ENCODE measurements around the gene PSMC3. TPM values are rescaled to one million over a fixed set of nuclear protein-coding genes. Genes with fewer than 3 reads are reported as not detected.
A peak's percentile ranks its signal among the peaks of the same experiment; 100 is the strongest.

The PSMC3 gene
- total RNA-seq, result 100 to 1,000 TPM in 1 of 2 donors, 10 to 100 TPM in 1; 79.2 to 117 TPM
- polyA plus RNA-seq (ENCODE audit: insufficient read length in 2 of 2), result 100 to 1,000 TPM; 154 to 157 TPM
- long read RNA-seq, donor 1, transcript PSMC3-212 (12 exons, 1,373 nt), result major isoform, 42 of 92 reads
- long read RNA-seq, donor 1, partial matches to known transcripts, result 46 of 92 reads
- long read RNA-seq, donor 1, other reads (novel, unspliced or antisense), result 0 of 92 reads
- long read RNA-seq, donor 2, transcript PSMC3-212 (12 exons, 1,373 nt), result major isoform, 16 of 22 reads
- long read RNA-seq, donor 2, partial matches to known transcripts, result 5 of 22 reads
- long read RNA-seq, donor 2, other reads (novel, unspliced or antisense), result 0 of 22 reads
- long read RNA-seq, donor 3, transcript PSMC3-212 (12 exons, 1,373 nt), result major isoform, 25 of 25 reads
- long read RNA-seq, donor 3, partial matches to known transcripts, result 0 of 25 reads
- long read RNA-seq, donor 3, other reads (novel, unspliced or antisense), result 0 of 25 reads
- long read RNA-seq, donor 4, transcript PSMC3-212 (12 exons, 1,373 nt), result major isoform, 54 of 126 reads
- long read RNA-seq, donor 4, partial matches to known transcripts, result 69 of 126 reads
- long read RNA-seq, donor 4, other reads (novel, unspliced or antisense), result 0 of 126 reads

GRCh38 chr11:47426062-47426956 is at the start of gene PSMC3:
Gene PSMC3 (minus strand): TSS chr11:47426439. CDS start chr11:47426279, 160 bp downstream.
- Histone ChIP-seq H3K27ac (ENCODE audit: low read depth, low read length) (peak within 1 kb of the TSS; percentile 93), H3K9me3 (ENCODE audit: control insufficient read depth, insufficient read depth, low read length) (no peaks in the 10 kb centered on the region), H3K27me3 (ENCODE audit: control insufficient read depth, insufficient read depth, low read length) (no peaks in the 10 kb centered on the region), H3K36me3 (ENCODE audit: control insufficient read depth, insufficient read depth, low read length) (peaks cover 38% of the 10 kb centered on the region), H3K4me1 (ENCODE audit: control insufficient read depth, insufficient read depth, low read length) (peaks cover 22% of the 10 kb centered on the region), H3K4me3 (ENCODE audit: low read depth, low read length) (peak within 1 kb of the TSS; percentile 98)
- peak; percentile 94 to 99 (median 98) for DNase-seq (ENCODE audit: low read depth in 4 of 6, low spot score in 6 of 6)
- under 1% methylated on average over 57 of the region's 62 CpGs for WGBS (ENCODE audit: insufficient coverage)

- H3K27ac ChIP-seq (ENCODE audit: low read depth, low read length), result no peak overlapping the region
These were observed 44.4 kb upstream of the PSMC3 start for GRCh38 chr11:47470671-47471070.

DNA sequence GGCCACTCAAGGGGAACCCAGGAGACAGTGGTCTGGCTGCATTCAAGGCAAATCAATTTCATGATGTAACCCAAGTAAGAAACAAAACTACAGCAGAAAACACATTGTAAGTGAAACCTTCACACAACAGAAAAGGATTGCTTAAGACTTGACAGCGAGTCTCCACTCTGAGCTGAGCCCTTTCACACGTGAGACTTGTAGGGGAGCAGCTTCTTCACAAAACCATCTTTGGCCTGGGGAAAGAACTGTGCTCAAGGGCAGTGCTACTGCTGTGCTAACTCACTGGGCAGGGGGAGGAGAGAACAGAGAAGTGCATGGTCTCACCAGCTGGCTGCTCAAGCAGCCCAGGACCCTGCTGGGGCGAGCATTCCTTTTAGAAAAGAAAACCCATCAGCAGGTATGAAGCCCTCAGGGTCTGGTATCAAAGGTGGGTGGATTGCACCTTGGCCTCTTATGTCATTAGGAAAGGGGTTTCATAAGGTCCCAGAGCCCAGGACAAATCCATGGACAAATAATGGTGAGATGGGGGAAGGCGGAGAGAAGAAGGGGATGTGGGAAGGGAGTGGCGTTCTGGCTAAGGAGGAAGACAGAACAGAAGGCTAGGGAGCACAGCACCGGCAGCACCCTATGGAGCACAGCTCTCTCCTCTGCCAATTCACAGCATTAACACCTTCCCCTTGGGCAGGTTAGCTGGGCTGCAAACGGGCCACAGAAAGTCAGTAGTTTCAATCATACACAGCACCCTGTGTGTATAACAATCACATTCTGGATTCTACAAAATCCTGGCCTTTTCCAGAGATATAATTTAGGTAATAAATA is 43.3 kb upstream of the PSMC3 start:
- H3K27ac ChIP-seq (ENCODE audit: low read depth, low read length), result peak overlapping the region; percentile 70
- H3K36me3 ChIP-seq (ENCODE audit: control insufficient read depth, insufficient read depth, low read length), result peaks cover 39% of the 10 kb centered on the region
- peaks cover 29% of the 10 kb centered on the region for H3K4me1 ChIP-seq (ENCODE audit: control insufficient read depth, insufficient read depth, low read length)
- H3K27me3 ChIP-seq (ENCODE audit: control insufficient read depth, insufficient read depth, low read length), result no peaks in the 10 kb centered on the region
- peak in 1 of 6 donors; percentile 8 for DNase-seq (ENCODE audit: low read depth in 4 of 6, low spot score in 6 of 6)
- H3K4me3 ChIP-seq (ENCODE audit: low read depth, low read length), result no peak overlapping the region
- 78% methylated on average over 5 of the region's 7 CpGs for WGBS (ENCODE audit: insufficient coverage)
- no peaks in the 10 kb centered on the region for H3K9me3 ChIP-seq (ENCODE audit: control insufficient read depth, insufficient read depth, low read length)

More at GRCh38 chr11:47470671-47471070, 44.4 kb upstream of the PSMC3 start:
- H3K9me3 ChIP-seq (ENCODE audit: control insufficient read depth, insufficient read depth, low read length), result no peaks in the 10 kb centered on the region
- no peak for DNase-seq (ENCODE audit: low read depth in 4 of 6, low spot score in 6 of 6)
- no peak overlapping the region for H3K4me3 ChIP-seq (ENCODE audit: low read depth, low read length)
- no peaks in the 10 kb centered on the region for H3K27me3 ChIP-seq (ENCODE audit: control insufficient read depth, insufficient read depth, low read length)
- WGBS (ENCODE audit: insufficient coverage), result 93% methylated on average over 4 of the region's 4 CpGs
- H3K4me1 ChIP-seq (ENCODE audit: control insufficient read depth, insufficient read depth, low read length), result peaks cover 23% of the 10 kb centered on the region
- H3K36me3 ChIP-seq (ENCODE audit: control insufficient read depth, insufficient read depth, low read length), result peaks cover 43% of the 10 kb centered on the region

- Histone ChIP-seq H3K4me3 (ENCODE audit: low read depth, low read length) (no peak overlapping the region), H3K36me3 (ENCODE audit: control insufficient read depth, insufficient read depth, low read length) (peaks cover 32% of the 10 kb centered on the region), H3K27me3 (ENCODE audit: control insufficient read depth, insufficient read depth, low read length) (no peaks in the 10 kb centered on the region), H3K4me1 (ENCODE audit: control insufficient read depth, insufficient read depth, low read length) (peaks cover 33% of the 10 kb centered on the region), H3K27ac (ENCODE audit: low read depth, low read length) (peak overlapping the region; percentile 70), H3K9me3 (ENCODE audit: control insufficient read depth, insufficient read depth, low read length) (no peaks in the 10 kb centered on the region)
- peak in 2 of 6 donors; percentile 39 to 46 for DNase-seq (ENCODE audit: low read depth in 4 of 6, low spot score in 6 of 6)
- WGBS (ENCODE audit: insufficient coverage), result 80% methylated on average over 1 of the region's 8 CpGs
These were observed 42.5 kb upstream of the PSMC3 start for GRCh38 chr11:47468598-47469214.

- WGBS (ENCODE audit: insufficient coverage), result 37% methylated on average over 4 of the region's 7 CpGs
- Histone ChIP-seq H3K36me3 (ENCODE audit: control insufficient read depth, insufficient read depth, low read length) (peaks cover 28% of the 10 kb centered on the region), H3K4me3 (ENCODE audit: low read depth, low read length) (no peak overlapping the region), H3K27ac (ENCODE audit: low read depth, low read length) (peak overlapping the region; percentile 80), H3K4me1 (ENCODE audit: control insufficient read depth, insufficient read depth, low read length) (peaks cover 33% of the 10 kb centered on the region), H3K9me3 (ENCODE audit: control insufficient read depth, insufficient read depth, low read length) (no peaks in the 10 kb centered on the region), H3K27me3 (ENCODE audit: control insufficient read depth, insufficient read depth, low read length) (no peaks in the 10 kb centered on the region)
- DNase-seq (ENCODE audit: low read depth in 4 of 6, low spot score in 6 of 6), result peak in 1 of 6 donors; percentile 64
These were observed 41.1 kb upstream of the PSMC3 start for GRCh38 chr11:47467357-47467756.

GRCh38 chr11:47466701-47467250 is 40.5 kb upstream of the PSMC3 start:
- peaks cover 23% of the 10 kb centered on the region for H3K36me3 ChIP-seq (ENCODE audit: control insufficient read depth, insufficient read depth, low read length)
- 5% methylated on average over 3 of the region's 4 CpGs for WGBS (ENCODE audit: insufficient coverage)
- no peaks in the 10 kb centered on the region for H3K9me3 ChIP-seq (ENCODE audit: control insufficient read depth, insufficient read depth, low read length)
- H3K4me1 ChIP-seq (ENCODE audit: control insufficient read depth, insufficient read depth, low read length), result peaks cover 33% of the 10 kb centered on the region
- no peak overlapping the region for H3K4me3 ChIP-seq (ENCODE audit: low read depth, low read length)
- H3K27me3 ChIP-seq (ENCODE audit: control insufficient read depth, insufficient read depth, low read length), result no peaks in the 10 kb centered on the region
- H3K27ac ChIP-seq (ENCODE audit: low read depth, low read length), result peak overlapping the region; percentile 80
- DNase-seq (ENCODE audit: low read depth in 4 of 6, low spot score in 6 of 6), result peak in 5 of 6 donors; percentile 71 to 94 (median 76)

- no peak for DNase-seq (ENCODE audit: low read depth in 4 of 6, low spot score in 6 of 6)
- H3K27me3 ChIP-seq (ENCODE audit: control insufficient read depth, insufficient read depth, low read length), result no peaks in the 10 kb centered on the region
- no CpG with 5 or more reads among the region's 5 CpGs for WGBS (ENCODE audit: insufficient coverage)
- peak overlapping the region; percentile 80 for H3K27ac ChIP-seq (ENCODE audit: low read depth, low read length)
- H3K36me3 ChIP-seq (ENCODE audit: control insufficient read depth, insufficient read depth, low read length), result peaks cover 19% of the 10 kb centered on the region
- peaks cover 33% of the 10 kb centered on the region for H3K4me1 ChIP-seq (ENCODE audit: control insufficient read depth, insufficient read depth, low read length)
- no peaks in the 10 kb centered on the region for H3K9me3 ChIP-seq (ENCODE audit: control insufficient read depth, insufficient read depth, low read length)
- no peak overlapping the region for H3K4me3 ChIP-seq (ENCODE audit: low read depth, low read length)
These were observed 40.0 kb upstream of the PSMC3 start for GRCh38 chr11:47466201-47466600.

- WGBS (ENCODE audit: insufficient coverage), result no CpG with 5 or more reads among the region's 5 CpGs
- Histone ChIP-seq H3K36me3 (ENCODE audit: control insufficient read depth, insufficient read depth, low read length) (peaks cover 11% of the 10 kb centered on the region), H3K27ac (ENCODE audit: low read depth, low read length) (no peak overlapping the region), H3K9me3 (ENCODE audit: control insufficient read depth, insufficient read depth, low read length) (no peaks in the 10 kb centered on the region), H3K4me3 (ENCODE audit: low read depth, low read length) (no peak overlapping the region), H3K4me1 (ENCODE audit: control insufficient read depth, insufficient read depth, low read length) (peaks cover 31% of the 10 kb centered on the region), H3K27me3 (ENCODE audit: control insufficient read depth, insufficient read depth, low read length) (no peaks in the 10 kb centered on the region)
- peak in 1 of 6 donors; percentile 54 for DNase-seq (ENCODE audit: low read depth in 4 of 6, low spot score in 6 of 6)
These were observed 38.2 kb upstream of the PSMC3 start for GRCh38 chr11:47464483-47464882.
